PC-3 (cell line): ENCODE data around the gene TNFSF18. TPM values are rescaled to one million over a fixed set of nuclear protein-coding genes. Genes with fewer than 3 reads are reported as not detected.

Experiments used
- ATAC-seq: fragments of 200-7000 bp; cut with Tn5 transposase; 2 replicates; pipeline ENCODE4 v1.9.1; 2020; ENCODE audit warnings: mild to moderate bottlenecking, moderate library complexity
- BruUV-seq: library from RNA; stranded (reverse); fragments of 400-500 nt; replicated peaks from 2 replicates; lab custom pipeline; 2021; lab: Mats Ljungman, UMichigan
- CTCF ChIA-PET: fragments of 300-600 bp; sonication (Branson Sonifier 250); formaldehyde crosslinking; loops from one replicate; lab custom pipeline; 2022; ENCODE audit warnings: antibody characterized with exemption; lab: Charles Lee
- POLR2A ChIA-PET: fragments of 300-600 bp; sonication (Branson Sonifier 250); formaldehyde crosslinking; loops from one replicate; lab custom pipeline; 2022; ENCODE audit warnings: antibody characterized with exemption; ENCODE audit not compliant: unreplicated experiment; lab: Charles Lee
- DNase-seq: peaks from one replicate; pipeline ENCODE4 v3.0.0-alpha.2; 2015
- H2AFZ ChIP-seq: fragments of 300-600 bp; sonication (generic); 2 replicates; pipeline ENCODE4 v1.6.0; 2016; ENCODE audit warnings: antibody characterized with exemption, low read length
- H3F3A ChIP-seq: fragments of 300-600 bp; sonication (generic); one replicate; pipeline ENCODE4 v1.6.0; 2017; ENCODE audit warnings: antibody characterized with exemption, low read length, control low read depth, mild to moderate bottlenecking; ENCODE audit not compliant: unreplicated experiment
- H3K27ac ChIP-seq: fragments of 300-600 bp; sonication (generic); 2 replicates; pipeline ENCODE4 v1.5.1; 2016; ENCODE audit warnings: mild to moderate bottlenecking, low read length
- H3K27me3 ChIP-seq: fragments of 300-600 bp; sonication (generic); 2 replicates; pipeline ENCODE4 v1.6.1; 2016; ENCODE audit warnings: low read length, mixed read lengths
- H3K36me3 ChIP-seq: fragments of 300-600 bp; sonication (generic); 2 replicates; pipeline ENCODE4 v1.6.1; 2016; ENCODE audit warnings: low read depth, mixed run types, low read length, mixed read lengths
- H3K4me1 ChIP-seq: fragments of 300-600 bp; sonication (generic); 2 replicates; pipeline ENCODE4 v1.5.1; 2016; ENCODE audit warnings: low read length; ENCODE audit not compliant: insufficient read depth
- H3K4me2 ChIP-seq: fragments of 300-600 bp; sonication (generic); 2 replicates; pipeline ENCODE4 v1.6.0; 2016; ENCODE audit warnings: low read length
- H3K4me3 ChIP-seq: fragments of 300-600 bp; sonication (generic); 2 replicates; pipeline ENCODE4 v1.5.1; 2016; ENCODE audit warnings: mild to moderate bottlenecking, low read length, mixed read lengths
- H3K79me2 ChIP-seq: fragments of 300-600 bp; sonication (generic); 2 replicates; pipeline ENCODE4 v1.6.1; 2017; ENCODE audit warnings: low read length, mixed read lengths
- H3K9ac ChIP-seq: fragments of 300-600 bp; sonication (generic); 2 replicates; pipeline ENCODE4 v1.6.0; 2016; ENCODE audit warnings: mild to moderate bottlenecking, low read length
- H3K9me2 ChIP-seq: fragments of 300-600 bp; sonication (generic); replicated peaks from 2 replicates; pipeline ENCODE4 v1.6.1; 2016; ENCODE audit warnings: mixed run types, low read length, mixed read lengths
- H3K9me3 ChIP-seq: fragments of 300-600 bp; sonication (generic); 2 replicates; pipeline ENCODE4 v1.6.1; 2016; ENCODE audit warnings: low read length, mixed read lengths
- H4K20me1 ChIP-seq: fragments of 300-600 bp; sonication (generic); 2 replicates; pipeline ENCODE4 v1.6.1; 2016; ENCODE audit warnings: low read length, mixed read lengths
- EZH2 ChIP-seq: fragments of 300-600 bp; sonication (generic); IDR thresholded peaks from one replicate; pipeline ENCODE4 v1.6.1; 2017; ENCODE audit warnings: antibody characterized with exemption, mild to moderate bottlenecking, low read length; ENCODE audit not compliant: unreplicated experiment
- EZH2phosphoT487 ChIP-seq: fragments of 300-600 bp; sonication (generic); IDR thresholded peaks from 2 replicates; pipeline ENCODE4 v1.6.1; 2018; ENCODE audit warnings: mild to moderate bottlenecking, antibody characterized with exemption, low read length, borderline replicate concordance
- intact Hi-C: fragments of 100-400 bp; cut with micrococcal nuclease; formaldehyde crosslinking; loops from 2 replicates; pipeline ENCODE4 v1.9.0; 2023
- total RNA-seq: library from RNA; depleted of rRNA; stranded (reverse); fragments of >200 nt; gene quantifications from 2 replicates; pipeline ENCODE4 v1.2.3, GENCODE V29; 2014
- TF ChIP-seq, protein P1 (sequence below): fragments of 300-600 bp; sonication (generic); conservative IDR thresholded peaks from 2 replicates; pipeline ENCODE4 v1.5.1; 2017; ENCODE audit warnings: antibody characterized with exemption, low read depth, mild to moderate bottlenecking, low read length

TNFSF18 gene
- total RNA-seq, 1 experiment from 2014 or later, result 0.69 TPM

DNA sequence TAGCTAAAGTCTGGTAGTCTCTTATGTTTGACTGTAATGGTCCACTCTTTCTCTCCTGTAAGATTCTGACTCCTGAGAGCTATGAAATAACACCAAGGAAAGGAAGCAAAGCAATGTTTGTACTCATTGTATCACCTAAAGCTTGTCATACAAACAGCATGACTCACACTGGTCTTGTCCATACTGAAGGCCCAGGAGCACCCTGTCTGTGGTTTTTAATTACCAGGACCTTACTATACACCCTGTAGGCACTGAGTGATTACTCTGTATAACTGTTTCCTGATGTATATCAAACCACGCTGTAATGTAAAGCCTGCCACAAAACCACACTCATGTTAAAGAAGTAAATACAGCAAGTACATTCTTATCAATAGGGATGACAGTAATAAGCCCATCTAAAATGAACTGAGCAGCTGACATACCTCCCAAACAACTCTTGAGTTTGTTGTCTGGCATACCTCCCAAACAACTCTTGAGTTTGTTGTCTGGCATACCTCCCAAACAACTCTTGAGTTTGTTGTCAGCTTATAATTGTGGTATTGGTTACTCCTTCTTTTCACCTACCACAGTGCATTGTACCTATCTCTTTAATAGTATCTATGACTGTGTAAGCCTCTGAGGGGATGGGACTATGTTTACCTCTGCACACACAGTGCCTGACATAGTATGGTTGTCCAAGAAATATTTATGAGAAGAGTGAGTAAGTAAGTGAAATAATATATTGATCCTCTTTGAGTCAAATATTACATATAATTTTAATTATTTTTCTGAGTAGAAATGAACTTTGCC is 11.6 kb upstream of the TNFSF18 start:
- DNase-seq (peak; percentile 100), ATAC-seq (peak; percentile 100)
- Histone ChIP-seq H3K4me3 (no peak overlapping the region), H3K9me3 (no peaks in the 10 kb centered on the region), H3K79me2 (no peaks in the 10 kb centered on the region), H3K36me3 (no peaks in the 10 kb centered on the region), H2AFZ (no peak overlapping the region), H3K27ac (peak overlapping the region; percentile 43), H3K4me2 (peak overlapping the region; percentile 28), H3F3A (peaks cover 11% of the 10 kb centered on the region), H4K20me1 (no peaks in the 10 kb centered on the region), H3K9ac (no peak overlapping the region), H3K9me2 (0 out of 2 replicates have a peak, but pooled peaks cover 5% of the 10 kb centered on the region), H3K4me1 (peaks cover 36% of the 10 kb centered on the region), H3K27me3 (no peaks in the 10 kb centered on the region)
- BruUV-seq, result no TSS peak
- CTCF ChIA-PET, result interaction anchor here (0.5 to 1.3 kb wide), 9 partner anchors 19 to 330 kb away, joined by 3 to 6 read pairs (median 3); no protein-coding TSS in a partner anchor
- intact Hi-C loops, result loop anchor here (1.0 to 5.0 kb wide), 8 partner anchors 9 to 316 kb away; no protein-coding TSS in a partner anchor
- TF ChIP-seq, protein P1, sequence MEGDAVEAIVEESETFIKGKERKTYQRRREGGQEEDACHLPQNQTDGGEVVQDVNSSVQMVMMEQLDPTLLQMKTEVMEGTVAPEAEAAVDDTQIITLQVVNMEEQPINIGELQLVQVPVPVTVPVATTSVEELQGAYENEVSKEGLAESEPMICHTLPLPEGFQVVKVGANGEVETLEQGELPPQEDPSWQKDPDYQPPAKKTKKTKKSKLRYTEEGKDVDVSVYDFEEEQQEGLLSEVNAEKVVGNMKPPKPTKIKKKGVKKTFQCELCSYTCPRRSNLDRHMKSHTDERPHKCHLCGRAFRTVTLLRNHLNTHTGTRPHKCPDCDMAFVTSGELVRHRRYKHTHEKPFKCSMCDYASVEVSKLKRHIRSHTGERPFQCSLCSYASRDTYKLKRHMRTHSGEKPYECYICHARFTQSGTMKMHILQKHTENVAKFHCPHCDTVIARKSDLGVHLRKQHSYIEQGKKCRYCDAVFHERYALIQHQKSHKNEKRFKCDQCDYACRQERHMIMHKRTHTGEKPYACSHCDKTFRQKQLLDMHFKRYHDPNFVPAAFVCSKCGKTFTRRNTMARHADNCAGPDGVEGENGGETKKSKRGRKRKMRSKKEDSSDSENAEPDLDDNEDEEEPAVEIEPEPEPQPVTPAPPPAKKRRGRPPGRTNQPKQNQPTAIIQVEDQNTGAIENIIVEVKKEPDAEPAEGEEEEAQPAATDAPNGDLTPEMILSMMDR, result no peak
- no peak; the same call in 1 of the 2 replicates for TF ChIP-seq EZH2phosphoT487
- no peak for TF ChIP-seq EZH2
- POLR2A ChIA-PET, result interaction anchor here (0.5 to 0.6 kb wide), 4 partner anchors 51 to 415 kb away, joined by 3 to 8 read pairs (median 5); partner anchors contain the start of gene PRDX6

DNA sequence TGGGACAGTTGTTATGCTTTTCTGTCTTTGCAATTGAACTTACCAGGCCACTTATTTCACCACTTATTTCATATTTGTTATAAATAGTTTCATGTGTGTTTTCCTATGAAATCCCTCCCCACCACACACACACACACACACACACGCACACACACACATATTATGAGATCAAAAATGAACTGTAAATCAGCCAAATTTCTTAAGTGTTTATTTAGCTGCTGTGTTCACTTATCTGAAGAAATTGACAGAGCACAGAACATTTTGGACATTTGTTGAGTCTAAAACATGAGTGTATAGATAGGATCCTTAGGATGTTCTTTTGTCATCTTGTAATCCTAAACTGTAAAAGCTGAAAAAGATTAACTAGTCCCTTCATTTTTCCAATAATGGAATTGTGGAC is 7.8 kb upstream of the TNFSF18 start:
- Histone ChIP-seq H3K27ac (no peak overlapping the region), H3K9ac (no peak overlapping the region), H3K4me3 (no peak overlapping the region), H3K4me1 (peaks cover 42% of the 10 kb centered on the region), H3K79me2 (no peaks in the 10 kb centered on the region), H3K27me3 (no peaks in the 10 kb centered on the region), H3K4me2 (no peak overlapping the region), H2AFZ (no peak overlapping the region), H3F3A (peaks cover 11% of the 10 kb centered on the region), H3K36me3 (no peaks in the 10 kb centered on the region), H3K9me2 (0 out of 2 replicates have a peak, but pooled peaks cover 5% of the 10 kb centered on the region), H4K20me1 (no peaks in the 10 kb centered on the region), H3K9me3 (no peaks in the 10 kb centered on the region)
- no TSS peak for BruUV-seq
- no peak for TF ChIP-seq EZH2phosphoT487
- TF ChIP-seq, protein P1, result no peak
- TF ChIP-seq EZH2, result no peak
- CTCF ChIA-PET, result no interaction called here
- intact Hi-C loops, result no loop called here
- ATAC-seq, result no peak
- no peak for DNase-seq
- POLR2A ChIA-PET, result no interaction called here

DNA sequence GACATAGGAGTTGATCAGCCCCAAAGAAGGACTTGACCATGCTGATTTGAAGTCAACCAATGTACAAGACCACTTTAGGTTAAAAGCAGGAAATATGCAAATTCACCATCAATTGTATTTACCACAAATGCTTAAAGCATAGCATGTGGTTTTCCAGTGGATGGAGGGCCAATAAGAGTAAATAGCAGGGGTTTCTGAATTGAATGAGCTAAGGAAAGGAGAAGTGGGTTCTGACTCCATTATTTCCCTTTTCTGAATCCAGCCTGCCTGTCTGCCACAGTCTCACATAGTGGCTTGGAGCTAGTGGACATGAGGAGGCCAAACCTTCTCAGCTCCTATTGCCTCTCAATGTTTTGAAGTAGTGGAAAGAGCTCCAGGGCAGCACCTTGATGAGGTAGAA is 7.2 kb upstream of the TNFSF18 start:
- Histone ChIP-seq H3K27me3 (no peaks in the 10 kb centered on the region), H3K4me1 (peaks cover 41% of the 10 kb centered on the region), H3F3A (peaks cover 8% of the 10 kb centered on the region), H3K4me3 (no peak overlapping the region), H3K9ac (no peak overlapping the region), H2AFZ (no peak overlapping the region), H3K27ac (no peak overlapping the region), H4K20me1 (no peaks in the 10 kb centered on the region), H3K4me2 (no peak overlapping the region), H3K9me3 (no peaks in the 10 kb centered on the region), H3K36me3 (no peaks in the 10 kb centered on the region), H3K9me2 (0 out of 2 replicates have a peak, but pooled peaks cover 5% of the 10 kb centered on the region), H3K79me2 (no peaks in the 10 kb centered on the region)
- intact Hi-C loops, result no loop called here
- ChIA-PET CTCF (no interaction called here), POLR2A (no interaction called here)
- ATAC-seq (no peak), DNase-seq (no peak)
- no TSS peak for BruUV-seq
- TF ChIP-seq, protein P1, result no peak
- TF ChIP-seq EZH2phosphoT487 (no peak), EZH2 (no peak)
